ENCODE results near the gene TRIML2. TPM values are rescaled to one million over a fixed set of nuclear protein-coding genes. Genes with fewer than 3 reads are reported as not detected.

Gene TRIML2, protein sequence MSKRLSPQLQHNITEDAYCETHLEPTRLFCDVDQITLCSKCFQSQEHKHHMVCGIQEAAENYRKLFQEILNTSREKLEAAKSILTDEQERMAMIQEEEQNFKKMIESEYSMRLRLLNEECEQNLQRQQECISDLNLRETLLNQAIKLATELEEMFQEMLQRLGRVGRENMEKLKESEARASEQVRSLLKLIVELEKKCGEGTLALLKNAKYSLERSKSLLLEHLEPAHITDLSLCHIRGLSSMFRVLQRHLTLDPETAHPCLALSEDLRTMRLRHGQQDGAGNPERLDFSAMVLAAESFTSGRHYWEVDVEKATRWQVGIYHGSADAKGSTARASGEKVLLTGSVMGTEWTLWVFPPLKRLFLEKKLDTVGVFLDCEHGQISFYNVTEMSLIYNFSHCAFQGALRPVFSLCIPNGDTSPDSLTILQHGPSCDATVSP
- not detected for total RNA-seq

- DNase-seq (ENCODE audit: low spot score), result no peak
- TF ChIP-seq CTCF (IDR thresholded peaks at IDR 0.05), result no peak
- ATAC-seq (ENCODE audit: low FRiP score), result no peak
These were observed at the start of gene TRIML2 for GRCh38 chr4:188109157-188109755. TSS of gene TRIML2 (minus strand) at chr4:188109603. CDS start at chr4:188105368, 4,235 bp downstream.

DNA sequence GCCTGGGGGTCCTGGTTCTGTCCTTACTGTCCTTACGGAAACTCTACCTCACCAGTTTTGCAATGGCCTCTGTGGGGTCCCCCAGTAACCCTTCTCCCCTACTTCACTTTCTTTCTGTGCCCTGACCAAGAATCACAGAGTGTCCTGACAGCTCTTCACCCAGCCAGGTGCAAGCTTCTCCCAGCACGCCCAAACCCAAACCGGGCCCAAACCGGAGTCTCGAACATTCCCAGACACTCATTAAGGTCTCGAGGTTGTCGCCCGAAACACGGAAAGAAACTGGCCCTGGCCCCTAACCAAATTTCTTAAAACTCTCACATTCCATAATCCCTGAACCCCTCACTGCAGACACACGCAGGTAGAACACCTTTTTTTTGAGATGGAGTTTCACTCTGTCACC lies 48.9 kb upstream of the TRIML2 start:
- TF ChIP-seq CTCF (IDR thresholded peaks at IDR 0.05), result no peak
- DNase-seq (ENCODE audit: low spot score) (no peak), ATAC-seq (ENCODE audit: low FRiP score) (no peak)

GRCh38 chr4:188154668-188155405 lies 45.4 kb upstream of the TRIML2 start:
- ATAC-seq (ENCODE audit: low FRiP score) (no peak), DNase-seq (ENCODE audit: low spot score) (no peak)
- TF ChIP-seq CTCF (IDR thresholded peaks at IDR 0.05), result no peak

DNA sequence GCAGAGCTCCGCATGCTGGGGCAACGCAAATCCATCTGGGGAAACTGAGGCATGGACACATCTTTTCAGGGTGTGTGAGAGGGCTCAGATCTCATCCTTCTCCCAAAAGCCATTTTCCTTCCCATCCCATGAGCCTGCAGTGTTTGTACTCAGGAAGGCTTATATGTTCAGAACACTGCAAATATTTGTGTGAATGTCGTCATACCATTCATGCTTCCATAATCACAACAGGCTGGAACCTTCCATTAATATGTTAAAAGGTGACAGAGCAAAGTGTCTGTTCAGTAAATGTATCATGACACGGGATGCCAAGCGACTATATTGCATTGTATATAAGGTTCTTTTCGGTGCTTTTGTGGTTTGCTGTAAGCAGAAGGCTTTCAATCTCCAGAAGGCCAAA lies 38.4 kb upstream of the TRIML2 start:
- TF ChIP-seq CTCF (IDR thresholded peaks at IDR 0.05), result no peak
- no peak for ATAC-seq (ENCODE audit: low FRiP score)
- DNase-seq (ENCODE audit: low spot score), result no peak

DNA sequence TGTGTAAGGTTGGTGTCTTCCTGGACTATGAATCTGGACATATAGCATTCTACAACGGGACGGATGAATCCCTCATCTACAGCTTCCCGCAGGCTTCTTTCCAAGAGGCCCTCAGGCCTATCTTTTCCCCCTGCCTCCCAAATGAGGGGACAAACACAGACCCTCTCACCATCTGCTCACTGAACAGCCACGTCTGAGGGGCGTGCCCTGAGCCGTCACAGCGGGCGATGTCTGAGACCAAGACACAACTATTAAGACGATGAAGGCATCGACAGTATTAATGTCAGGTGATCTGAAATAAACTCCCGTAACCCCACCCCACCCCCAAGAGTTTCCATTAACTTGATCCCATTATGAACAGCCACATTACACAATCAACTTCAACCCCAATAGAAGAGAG lies 37.8 kb upstream of the TRIML2 start:
- DNase-seq (ENCODE audit: low spot score) (no peak), ATAC-seq (ENCODE audit: low FRiP score) (no peak)
- TF ChIP-seq CTCF (IDR thresholded peaks at IDR 0.05), result no peak

DNA sequence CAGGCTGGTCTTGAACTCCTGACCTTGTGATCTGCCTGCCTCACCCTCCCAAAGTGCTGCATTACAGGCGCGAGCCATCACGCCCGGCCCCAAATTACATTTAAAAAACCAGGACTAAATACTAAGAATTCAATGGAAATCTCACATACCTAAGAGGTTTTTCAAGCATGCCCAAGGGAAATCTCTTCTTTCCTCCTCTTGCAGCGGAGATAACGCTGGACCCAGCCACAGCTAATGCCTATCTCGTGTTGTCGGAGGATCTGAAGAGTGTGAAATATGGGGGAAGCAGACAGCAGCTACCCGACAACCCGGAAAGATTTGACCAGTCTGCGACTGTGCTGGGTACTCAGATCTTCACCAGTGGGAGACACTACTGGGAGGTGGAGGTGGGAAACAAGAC lies 37.2 kb upstream of the TRIML2 start:
- DNase-seq (ENCODE audit: low spot score) (no peak), ATAC-seq (ENCODE audit: low FRiP score) (no peak)
- no peak for TF ChIP-seq CTCF (IDR thresholded peaks at IDR 0.05)

All from omental fat pad (tissue), 4 donors.